Peyer's patch (tissue), 4 donors: ENCODE data around the gene HEXIM1.

ENCODE experiments used
- CTCF ChIP-seq, 6 experiments: fragments of 450-650 bp in 4 of 6; fragments of 200-600 bp in 2 of 6; sonication (generic) in 1 of 6; IDR thresholded peaks; one replicate each; pipeline ENCODE4 v1.5.1; 2017 to 2019; ENCODE audit warnings: antibody characterized with exemption in 6 of 6, mild to moderate bottlenecking in 3 of 6, moderate library complexity in 1 of 6
- POLR2A ChIP-seq, 2 donors: fragments of 450-650 bp; IDR thresholded peaks; one replicate each; pipeline ENCODE4 v1.5.1; 2017; ENCODE audit warnings: antibody characterized with exemption in 2 of 2, mild to moderate bottlenecking in 2 of 2, moderate library complexity in 2 of 2

DNA sequence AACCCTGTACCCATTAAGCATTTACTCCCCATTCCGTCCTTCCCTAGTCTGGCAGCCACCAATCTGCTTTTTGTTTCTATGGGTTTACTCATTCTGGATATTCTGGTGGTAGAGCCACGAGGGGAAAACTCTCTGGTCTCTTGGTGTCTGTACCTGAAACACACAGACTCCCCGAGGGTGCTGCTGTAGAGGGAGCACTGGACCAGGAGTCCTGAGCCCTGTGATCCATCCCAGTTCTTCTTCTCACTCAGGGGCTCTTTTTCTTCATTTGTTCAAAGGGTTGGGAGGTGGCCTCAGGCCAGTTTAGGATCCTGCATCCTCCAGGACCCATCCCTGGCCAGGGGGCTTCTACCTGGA lies 27.5 kb downstream of the HEXIM1 start:
- no peak for TF ChIP-seq POLR2A (IDR thresholded peaks at IDR 0.05)
- no peak for TF ChIP-seq CTCF (IDR thresholded peaks at IDR 0.05)
